Upper lobe of right lung (tissue), 1 donor: ENCODE results near the gene BCAT1. TPM values are rescaled to one million over a fixed set of nuclear protein-coding genes. Genes with fewer than 3 reads are reported as not detected.
A peak's percentile ranks its signal among the peaks of the same experiment; 100 is the strongest.

Source experiments
- ATAC-seq: fragments of 200-7000 bp; cut with Tn5 transposase; one replicate; pipeline ENCODE4 v1.9.1; 2020; ENCODE audit warnings: mild to moderate bottlenecking, moderate library complexity
- DNase-seq: peaks from one replicate; pipeline ENCODE4 v3.0.0-alpha.2; 2020
- H3K27ac ChIP-seq: fragments of 200-600 bp; one replicate; pipeline ENCODE4 v1.8.0; 2022
- H3K27me3 ChIP-seq: fragments of 200-600 bp; one replicate; pipeline ENCODE4 v1.8.0; 2022; ENCODE audit warnings: mild to moderate bottlenecking
- H3K36me3 ChIP-seq: fragments of 200-600 bp; one replicate; pipeline ENCODE4 v1.8.0; 2022
- H3K4me1 ChIP-seq: fragments of 200-600 bp; one replicate; pipeline ENCODE4 v1.8.0; 2022
- H3K4me3 ChIP-seq: fragments of 200-600 bp; one replicate; pipeline ENCODE4 v1.8.0; 2022; ENCODE audit warnings: mild to moderate bottlenecking
- H3K9me3 ChIP-seq: fragments of 200-600 bp; one replicate; pipeline ENCODE4 v1.8.0; 2022
- CTCF ChIP-seq: fragments of 200-600 bp; IDR thresholded peaks from one replicate; pipeline ENCODE4 v1.8.0; 2022; ENCODE audit warnings: antibody characterized with exemption
- intact Hi-C: fragments of 100-400 bp; cut with DNase I; formaldehyde crosslinking; loops from one replicate; pipeline ENCODE4 v1.11.0; 2022
- total RNA-seq: library from RNA; stranded (reverse); fragmentation: NEBNext Ultra II Directional; extraction: Animal tissue kit (Norgen Biotek cat#: 25700); gene quantifications from one replicate; pipeline ENCODE4 v1.2.1, GENCODE V29; 2021
- donor health status: DM: no; HTN: yes; CAD: no; lungs with severe emphysema.

BCAT1 gene
- total RNA-seq, 1 donor from 2014 or later: 82.5 TPM

- intact Hi-C loops: no loop called here
- ATAC-seq (no peak), DNase-seq (no peak)
- H3K4me1 ChIP-seq: peaks cover 19% of the 10 kb centered on the region
- no peak for TF ChIP-seq CTCF
- no peaks in the 10 kb centered on the region for H3K27me3 ChIP-seq
- H3K4me3 ChIP-seq: no peak overlapping the region
- H3K27ac ChIP-seq: no peak overlapping the region
- H3K36me3 ChIP-seq: no peaks in the 10 kb centered on the region
- no peaks in the 10 kb centered on the region for H3K9me3 ChIP-seq
Observed at GRCh38 chr12:24899503-24900075, 49.3 kb downstream of the BCAT1 start.

- H3K4me1 ChIP-seq: peaks cover 25% of the 10 kb centered on the region
- ATAC-seq: no peak
- TF ChIP-seq CTCF: no peak
- H3K27me3 ChIP-seq: no peaks in the 10 kb centered on the region
- no peak overlapping the region for H3K27ac ChIP-seq
- no peaks in the 10 kb centered on the region for H3K9me3 ChIP-seq
- H3K4me3 ChIP-seq: no peak overlapping the region
- no peak for DNase-seq
- H3K36me3 ChIP-seq: no peaks in the 10 kb centered on the region
- intact Hi-C loops: no loop called here
Observed at GRCh38 chr12:24898606-24899005, 50.3 kb downstream of the BCAT1 start.

- no peak for ATAC-seq
- no peak for TF ChIP-seq CTCF
- intact Hi-C loops: no loop called here
Observed at GRCh38 chr12:24898185-24898584, 50.7 kb downstream of the BCAT1 start.

GRCh38 chr12:24896171-24896570, 52.7 kb downstream of the BCAT1 start:
- H3K9me3 ChIP-seq: no peaks in the 10 kb centered on the region
- no peaks in the 10 kb centered on the region for H3K27me3 ChIP-seq
- H3K4me1 ChIP-seq: peaks cover 14% of the 10 kb centered on the region
- no peak overlapping the region for H3K4me3 ChIP-seq
- no peak for TF ChIP-seq CTCF
- H3K36me3 ChIP-seq: no peaks in the 10 kb centered on the region
- intact Hi-C loops: no loop called here
- H3K27ac ChIP-seq: peak overlapping the region; percentile 21
- ATAC-seq: no peak
- DNase-seq: no peak

More at GRCh38 chr12:24898185-24898584, 50.7 kb downstream of the BCAT1 start:
- no peaks in the 10 kb centered on the region for H3K27me3 ChIP-seq
- no peak overlapping the region for H3K27ac ChIP-seq
- H3K9me3 ChIP-seq: no peaks in the 10 kb centered on the region
- H3K4me3 ChIP-seq: no peak overlapping the region
- no peaks in the 10 kb centered on the region for H3K36me3 ChIP-seq
- peaks cover 25% of the 10 kb centered on the region for H3K4me1 ChIP-seq
- no peak for DNase-seq

- DNase-seq: no peak
- H3K4me1 ChIP-seq: peaks cover 10% of the 10 kb centered on the region
- no peaks in the 10 kb centered on the region for H3K27me3 ChIP-seq
- no peaks in the 10 kb centered on the region for H3K36me3 ChIP-seq
- no peak overlapping the region for H3K4me3 ChIP-seq
- no peaks in the 10 kb centered on the region for H3K9me3 ChIP-seq
- peak overlapping the region; percentile 13 for H3K27ac ChIP-seq
- no peak for ATAC-seq
- intact Hi-C loops: no loop called here
- no peak for TF ChIP-seq CTCF
Observed at GRCh38 chr12:24895612-24896011, 53.3 kb downstream of the BCAT1 start.

GRCh38 chr12:24894879-24895278, 54.0 kb downstream of the BCAT1 start:
- H3K36me3 ChIP-seq: no peaks in the 10 kb centered on the region
- intact Hi-C loops: no loop called here
- DNase-seq (no peak), ATAC-seq (no peak)
- H3K27me3 ChIP-seq: no peaks in the 10 kb centered on the region
- peaks cover 7% of the 10 kb centered on the region for H3K4me1 ChIP-seq
- no peaks in the 10 kb centered on the region for H3K9me3 ChIP-seq
- peak overlapping the region; percentile 13 for H3K27ac ChIP-seq
- TF ChIP-seq CTCF: no peak
- H3K4me3 ChIP-seq: no peak overlapping the region
